ACHN (cell line): ENCODE measurements around the gene ATP6V0D1.
"Not testable (repeated sequence)": the region's sequence is repeated elsewhere in the genome, so short reads cannot be mapped to it uniquely, and the experiment has no call there.

Experiments used
- DNase-seq: peaks from one replicate; pipeline ENCODE4 v3.0.0-alpha.2; 2015
- in situ Hi-C: cut with HindIII; loops from 2 replicates; pipeline ENCODE4 v1.10.0; 2017; ENCODE audit warnings: low sequenced_read_pairs, low pct_ligation_motif_present, low pct_unique_long_range_greater_than_20kb

Gene ATP6V0D1

GRCh38 chr16:67509016-67509415, 28.1 kb upstream of the ATP6V0D1 start:
- DNase-seq, result no peak
- in situ Hi-C loops, result no loop called here

- DNase-seq, result no peak
- in situ Hi-C loops, result no loop called here
These were observed 25.5 kb upstream of the ATP6V0D1 start for GRCh38 chr16:67506468-67506867.

- in situ Hi-C loops, result no loop called here
- no peak for DNase-seq
These were observed 23.4 kb upstream of the ATP6V0D1 start for GRCh38 chr16:67504031-67505021.

DNA sequence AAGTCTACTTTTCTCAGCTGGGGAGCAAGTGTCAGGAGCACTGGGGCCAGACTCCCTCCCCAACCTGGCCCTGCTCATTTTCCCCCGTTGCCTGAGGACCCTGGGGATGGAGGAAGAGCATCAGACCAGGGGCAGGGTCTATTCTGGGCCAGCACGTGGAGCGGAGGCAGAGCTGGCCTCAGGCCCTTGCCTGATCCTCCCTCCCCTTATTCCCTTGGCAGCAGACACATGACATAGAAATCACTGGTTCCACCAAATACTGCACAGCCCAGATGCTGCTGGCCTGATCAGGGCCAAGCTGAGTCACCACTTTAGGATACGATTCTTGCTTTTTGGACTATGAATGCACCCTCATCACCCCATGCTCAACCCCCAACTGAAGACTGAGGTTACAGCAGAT, 18.1 kb upstream of the ATP6V0D1 start:
- in situ Hi-C loops, result no loop called here
- DNase-seq, result no peak

- DNase-seq, result no peak
- in situ Hi-C loops, result no loop called here
These were observed 9.6 kb upstream of the ATP6V0D1 start for GRCh38 chr16:67490335-67491096.

DNA sequence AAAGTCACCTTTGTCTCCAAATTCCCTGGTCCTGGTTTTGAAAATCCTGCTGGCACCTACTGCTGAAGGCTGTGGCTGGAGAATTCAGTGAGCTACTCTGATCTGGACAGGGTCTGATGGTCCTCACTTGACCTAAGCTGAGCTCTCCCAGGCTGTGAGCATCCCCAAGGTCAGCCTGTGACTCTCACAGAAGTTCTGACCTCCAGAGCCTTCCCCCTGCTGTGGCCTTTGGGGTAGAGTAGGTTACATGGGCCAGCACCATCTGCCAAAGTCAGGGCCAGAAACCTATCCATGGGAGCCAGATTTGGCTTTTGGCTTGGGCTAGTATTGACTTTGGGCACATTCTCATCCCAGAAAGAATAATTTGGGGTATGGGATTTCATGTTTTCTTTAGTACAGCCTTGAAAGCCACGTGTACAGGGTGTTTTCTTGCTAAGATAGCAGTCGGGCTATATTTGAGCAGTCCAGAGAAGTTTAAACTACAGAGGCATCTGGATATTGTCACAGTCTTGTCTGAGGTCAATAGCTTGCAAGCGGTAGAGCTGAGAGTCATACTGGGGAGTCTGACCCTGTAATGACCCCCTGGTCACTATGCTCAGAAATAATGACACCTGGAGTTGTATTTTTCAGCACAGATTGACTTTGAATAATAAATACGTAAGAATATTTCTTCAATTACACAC, 8.6 kb upstream of the ATP6V0D1 start:
- in situ Hi-C loops, result no loop called here
- no peak for DNase-seq

DNA sequence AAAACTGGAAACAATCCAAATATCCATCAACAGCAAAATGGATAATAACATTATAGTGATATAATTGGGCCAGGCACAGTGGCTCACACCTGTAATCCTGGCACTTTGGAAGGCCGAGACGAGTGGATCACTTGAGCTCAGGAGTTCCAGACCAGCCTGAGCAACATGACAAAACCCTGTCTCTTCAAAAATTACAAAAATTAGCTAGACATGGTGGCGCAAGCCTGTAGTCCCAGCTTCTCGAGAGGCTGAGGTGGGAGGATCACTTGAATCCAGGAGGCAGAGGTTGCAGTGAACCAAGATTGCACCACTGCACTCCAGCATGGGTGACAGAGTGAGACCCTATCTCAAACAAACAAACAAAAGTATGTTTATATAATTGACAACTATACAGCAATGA, 6.6 kb upstream of the ATP6V0D1 start:
- DNase-seq, in situ Hi-C loops: not testable (repeated sequence)

DNA sequence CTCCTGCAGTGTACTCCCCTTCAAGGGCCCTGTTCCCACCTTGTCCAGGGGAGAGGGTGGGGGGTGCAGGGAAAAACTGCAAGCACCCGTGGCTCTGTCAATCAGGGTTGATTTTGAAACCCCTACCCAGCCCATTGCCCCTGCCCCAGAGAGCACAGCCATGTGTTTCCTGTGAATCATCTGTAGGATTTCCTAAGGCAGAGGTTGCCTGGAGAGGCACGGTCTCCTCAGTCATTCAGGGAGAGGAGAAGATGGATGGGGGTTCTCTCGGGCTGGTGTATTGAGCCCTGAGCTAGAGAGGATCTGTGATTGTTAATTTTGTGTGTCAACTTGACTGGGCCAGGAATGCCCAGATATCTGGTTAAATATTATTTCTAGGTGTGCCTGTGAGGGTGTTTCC, 5.8 kb upstream of the ATP6V0D1 start:
- DNase-seq, result no peak
- in situ Hi-C loops, result no loop called here

- in situ Hi-C loops, result no loop called here
- peak; percentile 20 for DNase-seq
These were observed 3.0 kb upstream of the ATP6V0D1 start for GRCh38 chr16:67483731-67484525.

GRCh38 chr16:67483150-67483549, 2.2 kb upstream of the ATP6V0D1 start, which contains the start of gene AGRP:
AGRP (minus strand) TSS chr16:67483547; CDS start chr16:67483398, 149 bp downstream.
- in situ Hi-C loops, result no loop called here

GRCh38 chr16:67482233-67482924, 1.4 kb upstream of the ATP6V0D1 start:
- in situ Hi-C loops, result no loop called here
- DNase-seq, result no peak

More at GRCh38 chr16:67483150-67483549, 2.2 kb upstream of the ATP6V0D1 start, which contains the start of gene AGRP:
- DNase-seq, result no peak

DNA sequence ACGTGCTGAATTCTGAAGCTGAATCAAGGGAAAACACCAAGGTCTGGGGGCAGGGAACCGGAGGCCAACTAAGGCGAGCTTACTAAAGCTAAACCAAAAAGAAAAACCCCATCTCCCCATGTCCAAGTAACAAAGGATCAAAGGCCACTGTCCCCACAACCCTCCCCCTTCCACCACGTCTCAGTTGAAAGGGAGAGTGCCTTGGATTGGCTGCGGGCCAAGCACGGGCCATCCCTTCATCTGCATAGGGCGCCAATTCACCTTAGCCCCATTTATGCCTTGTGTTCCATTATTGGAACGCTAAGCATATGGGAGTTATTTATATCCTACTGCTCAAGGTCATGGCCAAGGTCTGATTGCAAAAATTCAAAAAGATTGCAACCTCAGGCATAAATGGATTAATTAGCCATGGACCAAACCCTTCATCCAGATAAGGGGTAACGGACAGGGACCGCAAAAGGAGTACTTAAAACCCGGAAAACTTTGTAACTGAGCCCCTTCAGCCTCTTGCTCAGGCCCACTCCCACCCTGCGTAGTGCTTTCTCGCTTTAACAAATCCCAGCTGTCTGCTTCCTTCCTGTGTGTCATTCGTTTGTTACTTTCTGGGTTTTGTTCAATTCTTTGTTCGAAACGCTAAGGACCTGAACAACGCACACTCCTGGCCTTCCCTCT, 740 bp upstream of the ATP6V0D1 start:
- in situ Hi-C loops, result no loop called here
- DNase-seq, result no peak

GRCh38 chr16:67477960-67478554, 2.9 kb downstream of the ATP6V0D1 start:
- in situ Hi-C loops, result no loop called here
- DNase-seq, result no peak

DNA sequence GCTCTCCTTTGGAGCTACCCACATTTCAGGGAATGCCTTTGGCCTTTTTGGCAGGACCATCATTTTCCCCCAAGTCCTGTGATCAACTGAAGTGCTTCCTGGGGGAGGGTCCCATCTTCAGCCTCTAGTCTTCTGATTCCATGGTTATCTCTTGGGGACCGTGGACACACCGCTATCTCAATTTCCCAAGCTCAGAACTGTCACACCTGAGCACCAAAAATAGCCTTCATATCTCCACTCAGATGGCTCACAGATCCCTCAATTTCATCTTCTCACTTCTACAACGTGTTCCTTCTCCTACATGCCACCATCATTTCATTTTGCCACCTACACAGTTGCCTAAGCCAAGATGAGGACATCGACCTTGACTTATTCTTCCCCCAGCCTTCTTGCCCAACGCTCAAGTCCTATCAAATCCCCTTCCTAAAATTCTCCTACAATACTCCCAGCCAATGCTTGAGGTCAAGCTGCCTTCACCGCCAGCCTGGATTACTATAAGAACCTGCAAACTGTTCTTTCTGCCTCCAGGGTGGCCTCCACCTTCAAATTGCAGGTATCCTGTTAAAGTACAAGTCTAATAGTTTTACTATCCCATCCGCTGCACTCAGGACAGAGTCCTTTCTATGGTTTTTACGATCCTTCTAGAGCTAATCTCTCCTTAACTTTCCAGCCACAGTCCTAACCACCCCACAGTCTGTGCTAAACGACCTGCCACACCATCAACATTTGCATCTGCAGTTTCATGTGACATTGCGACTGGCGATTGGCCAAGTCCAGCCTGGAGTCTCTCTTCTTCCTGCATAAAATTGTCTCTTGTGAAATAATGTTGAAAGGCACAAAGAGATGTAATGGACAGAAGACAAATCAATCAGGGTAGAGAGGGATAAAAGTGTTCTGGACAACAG, 6.2 kb downstream of the ATP6V0D1 start:
- in situ Hi-C loops, result no loop called here
- DNase-seq, result no peak

- in situ Hi-C loops, result no loop called here
- DNase-seq, result no peak
These were observed 9.1 kb downstream of the ATP6V0D1 start for GRCh38 chr16:67471758-67472384.
